ENCODE results near the gene ACTRT2. TPM values are rescaled to one million over a fixed set of nuclear protein-coding genes. Genes with fewer than 3 reads are reported as not detected.

Gene ACTRT2
- total RNA-seq, 1 experiment from 2014 or later = not detected

DNA sequence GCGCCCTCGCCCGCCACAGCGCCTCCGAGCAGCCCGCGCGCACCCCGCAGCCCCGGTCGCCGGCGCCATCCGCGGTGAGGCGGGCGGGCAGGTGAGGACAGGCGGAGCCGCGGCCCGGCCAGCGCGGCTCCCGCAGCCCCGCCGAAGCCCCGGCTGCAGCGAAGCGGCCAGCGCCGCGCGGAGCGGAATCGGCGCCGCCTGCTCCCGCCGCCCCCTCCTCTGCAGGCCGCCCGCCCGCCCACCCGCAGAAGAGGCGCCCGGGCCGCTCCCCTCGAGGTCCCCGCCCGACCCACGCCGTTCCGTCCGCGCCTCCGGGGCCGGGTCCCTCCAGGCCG, 49.0 kb downstream of the ACTRT2 start:
- no peak overlapping the region for H3K27ac ChIP-seq (ENCODE audit: low read length)
- H3K9me3 ChIP-seq (ENCODE audit: low read length) = no peaks in the 10 kb centered on the region
- H4K20me1 ChIP-seq (ENCODE audit: low read length) = no peaks in the 10 kb centered on the region
- DNase-seq (no peak), ATAC-seq (no peak)
- H3K4me3 ChIP-seq (ENCODE audit: low read length) = no peak overlapping the region
- H3K9ac ChIP-seq (ENCODE audit: low read length) = no peak overlapping the region
- H3K9me2 ChIP-seq (replicated peaks; ENCODE audit: low read length) = no peaks in the 10 kb centered on the region
- no peaks in the 10 kb centered on the region for H3K79me2 ChIP-seq (ENCODE audit: low read length)
- no peaks in the 10 kb centered on the region for H3K36me3 ChIP-seq (ENCODE audit: low read depth, low read length)
- ChIA-PET CTCF (no interaction called here), POLR2A (ENCODE audit: unreplicated experiment) (no interaction called here)
- H3K4me1 ChIP-seq (ENCODE audit: insufficient read depth, low read length) = peaks cover 3% of the 10 kb centered on the region; the same call in 1 of the 2 replicates
- peaks cover 79% of the 10 kb centered on the region for H3K27me3 ChIP-seq (ENCODE audit: low read length)
- BruUV-seq (replicated peaks) = no TSS peak
- intact Hi-C loops (cut with micrococcal nuclease) = no loop called here
- no peak overlapping the region for H2AFZ ChIP-seq (ENCODE audit: low read length)
- H3K4me2 ChIP-seq (ENCODE audit: low read length) = no peak overlapping the region
- TF ChIP-seq EZH2phosphoT487 (IDR thresholded peaks at IDR 0.05; ENCODE audit: borderline replicate concordance, low read length) (no peak), EZH2 (IDR thresholded peaks at IDR 0.05; ENCODE audit: low read length, unreplicated experiment) (no peak)
- TF ChIP-seq, protein P1, sequence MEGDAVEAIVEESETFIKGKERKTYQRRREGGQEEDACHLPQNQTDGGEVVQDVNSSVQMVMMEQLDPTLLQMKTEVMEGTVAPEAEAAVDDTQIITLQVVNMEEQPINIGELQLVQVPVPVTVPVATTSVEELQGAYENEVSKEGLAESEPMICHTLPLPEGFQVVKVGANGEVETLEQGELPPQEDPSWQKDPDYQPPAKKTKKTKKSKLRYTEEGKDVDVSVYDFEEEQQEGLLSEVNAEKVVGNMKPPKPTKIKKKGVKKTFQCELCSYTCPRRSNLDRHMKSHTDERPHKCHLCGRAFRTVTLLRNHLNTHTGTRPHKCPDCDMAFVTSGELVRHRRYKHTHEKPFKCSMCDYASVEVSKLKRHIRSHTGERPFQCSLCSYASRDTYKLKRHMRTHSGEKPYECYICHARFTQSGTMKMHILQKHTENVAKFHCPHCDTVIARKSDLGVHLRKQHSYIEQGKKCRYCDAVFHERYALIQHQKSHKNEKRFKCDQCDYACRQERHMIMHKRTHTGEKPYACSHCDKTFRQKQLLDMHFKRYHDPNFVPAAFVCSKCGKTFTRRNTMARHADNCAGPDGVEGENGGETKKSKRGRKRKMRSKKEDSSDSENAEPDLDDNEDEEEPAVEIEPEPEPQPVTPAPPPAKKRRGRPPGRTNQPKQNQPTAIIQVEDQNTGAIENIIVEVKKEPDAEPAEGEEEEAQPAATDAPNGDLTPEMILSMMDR (conservative IDR thresholded peaks at IDR 0.05; ENCODE audit: low read depth, low read length) = no peak
- H3F3A ChIP-seq (ENCODE audit: low read length, unreplicated experiment) = no peaks in the 10 kb centered on the region

DNA sequence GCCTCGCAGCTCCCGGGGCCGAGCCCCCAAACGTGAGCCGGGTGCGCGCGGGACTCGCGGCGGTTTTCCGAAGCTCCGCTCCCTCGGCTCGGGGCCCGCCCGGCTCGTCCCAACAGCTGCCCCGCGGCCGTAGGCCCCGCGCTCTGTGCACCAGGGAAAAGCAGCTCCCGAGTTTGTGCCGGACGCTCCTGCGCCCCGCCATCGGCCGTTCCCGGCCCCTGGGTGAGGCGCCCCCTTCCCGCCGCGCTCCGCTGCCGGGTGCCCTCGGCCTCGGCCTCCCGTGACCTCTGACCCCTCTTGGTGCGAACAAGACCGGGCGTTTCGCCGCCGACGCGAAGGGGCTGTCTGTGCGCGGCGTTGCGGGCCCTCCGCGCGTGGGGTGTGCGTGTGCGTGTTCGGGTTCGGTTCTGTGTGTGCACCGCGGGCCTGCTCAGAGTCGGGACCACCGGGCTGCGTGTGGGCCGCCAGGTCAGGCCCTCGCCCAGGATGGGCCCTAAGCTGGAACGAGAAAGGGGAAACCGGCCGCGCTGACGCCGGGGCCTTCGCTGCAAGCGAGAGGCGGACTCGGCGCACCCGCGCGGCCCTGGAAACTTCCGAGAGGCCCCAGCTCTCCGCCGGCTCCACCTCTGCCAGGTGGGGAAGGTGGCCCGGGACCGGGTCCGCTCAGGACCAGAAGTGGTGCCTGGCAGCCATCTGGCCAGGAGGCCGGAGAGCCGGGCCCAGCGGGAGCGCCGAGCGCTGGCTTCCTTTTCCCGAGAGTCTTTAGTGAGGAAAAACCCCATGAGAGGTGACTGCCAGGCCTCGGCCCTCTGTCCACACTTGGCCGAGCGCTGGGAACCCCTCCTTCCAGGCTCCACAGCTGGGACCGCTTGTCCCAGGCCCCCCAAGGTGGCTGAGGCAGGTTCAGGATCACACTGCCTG, 49.6 kb downstream of the ACTRT2 start:
- no peak for DNase-seq
- BruUV-seq (replicated peaks) = no TSS peak
- Histone ChIP-seq H3K27ac (ENCODE audit: low read length) (no peak overlapping the region), H3K9me2 (replicated peaks; ENCODE audit: low read length) (no peaks in the 10 kb centered on the region), H3K9ac (ENCODE audit: low read length) (no peak overlapping the region), H3K4me1 (ENCODE audit: insufficient read depth, low read length) (peaks cover 3% of the 10 kb centered on the region; the same call in 1 of the 2 replicates), H3K36me3 (ENCODE audit: low read depth, low read length) (no peaks in the 10 kb centered on the region), H2AFZ (ENCODE audit: low read length) (no peak overlapping the region), H3F3A (ENCODE audit: low read length, unreplicated experiment) (no peaks in the 10 kb centered on the region), H3K4me2 (ENCODE audit: low read length) (no peak overlapping the region), H4K20me1 (ENCODE audit: low read length) (no peaks in the 10 kb centered on the region), H3K4me3 (ENCODE audit: low read length) (no peak overlapping the region), H3K27me3 (ENCODE audit: low read length) (peaks cover 79% of the 10 kb centered on the region), H3K79me2 (ENCODE audit: low read length) (no peaks in the 10 kb centered on the region), H3K9me3 (ENCODE audit: low read length) (no peaks in the 10 kb centered on the region)
- TF ChIP-seq EZH2 (IDR thresholded peaks at IDR 0.05; ENCODE audit: low read length, unreplicated experiment) (no peak), EZH2phosphoT487 (IDR thresholded peaks at IDR 0.05; ENCODE audit: borderline replicate concordance, low read length) (no peak)
- TF ChIP-seq, protein P1 (conservative IDR thresholded peaks at IDR 0.05; ENCODE audit: low read depth, low read length) = no peak
- CTCF ChIA-PET = no interaction called here
- ATAC-seq = no peak
- intact Hi-C loops (cut with micrococcal nuclease) = no loop called here
- POLR2A ChIA-PET (ENCODE audit: unreplicated experiment) = no interaction called here

All from PC-3 (cell line).